ENCODE data around the gene GCN1. TPM values are rescaled to one million over a fixed set of nuclear protein-coding genes. Genes with fewer than 3 reads are reported as not detected.

Gene GCN1
- total RNA-seq, 1 donor from 2014 or later, result 77.2 TPM

GRCh38 chr12:120095736-120096135 is 98.8 kb downstream of the GCN1 start:
- Histone ChIP-seq H3K4me1 (peaks cover 4% of the 10 kb centered on the region), H3K27ac (no peak overlapping the region), H3K9me3 (no peaks in the 10 kb centered on the region), H3K27me3 (no peaks in the 10 kb centered on the region), H3K36me3 (peaks cover 53% of the 10 kb centered on the region), H3K4me3 (no peak overlapping the region)
- TF ChIP-seq CTCF (IDR thresholded peaks at IDR 0.05), result no peak
- intact Hi-C loops (cut with DNase I), result no loop called here
- DNase-seq (no peak), ATAC-seq (no peak)

DNA sequence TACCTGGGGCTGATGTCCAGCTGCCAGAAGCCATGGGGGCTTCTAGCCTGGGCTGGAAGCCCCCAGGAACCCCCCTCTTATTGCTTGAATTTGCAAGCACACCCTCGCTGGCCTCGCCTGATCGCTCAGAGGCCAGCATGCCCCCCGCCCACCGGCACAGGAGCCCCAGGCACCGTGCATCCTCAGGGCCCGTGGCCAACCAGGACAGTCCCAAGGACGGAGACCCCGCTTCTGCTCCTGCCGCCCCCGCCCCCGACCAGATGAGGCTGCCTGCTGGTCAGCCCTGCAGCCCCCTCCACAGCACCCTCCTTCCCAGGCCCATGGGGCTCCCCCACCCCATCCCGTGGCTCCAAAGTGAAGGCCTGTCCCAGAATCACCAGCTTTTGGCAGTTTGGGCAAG is 99.2 kb downstream of the GCN1 start:
- Histone ChIP-seq H3K36me3 (peaks cover 52% of the 10 kb centered on the region), H3K27ac (no peak overlapping the region), H3K4me1 (no peaks in the 10 kb centered on the region), H3K27me3 (no peaks in the 10 kb centered on the region), H3K9me3 (no peaks in the 10 kb centered on the region), H3K4me3 (no peak overlapping the region)
- intact Hi-C loops (cut with DNase I), result no loop called here
- ATAC-seq, result no peak
- no peak for TF ChIP-seq CTCF (IDR thresholded peaks at IDR 0.05)
- DNase-seq, result no peak

- DNase-seq, result no peak
- H3K27me3 ChIP-seq, result no peaks in the 10 kb centered on the region
- no peaks in the 10 kb centered on the region for H3K4me1 ChIP-seq
- H3K4me3 ChIP-seq, result no peak overlapping the region
- no peaks in the 10 kb centered on the region for H3K9me3 ChIP-seq
- ATAC-seq, result no peak
- H3K36me3 ChIP-seq, result peaks cover 48% of the 10 kb centered on the region
- TF ChIP-seq CTCF (IDR thresholded peaks at IDR 0.05), result no peak
- intact Hi-C loops (cut with DNase I), result no loop called here
- no peak overlapping the region for H3K27ac ChIP-seq
Observed at GRCh38 chr12:120094485-120094884, 100.0 kb downstream of the GCN1 start.

DNA sequence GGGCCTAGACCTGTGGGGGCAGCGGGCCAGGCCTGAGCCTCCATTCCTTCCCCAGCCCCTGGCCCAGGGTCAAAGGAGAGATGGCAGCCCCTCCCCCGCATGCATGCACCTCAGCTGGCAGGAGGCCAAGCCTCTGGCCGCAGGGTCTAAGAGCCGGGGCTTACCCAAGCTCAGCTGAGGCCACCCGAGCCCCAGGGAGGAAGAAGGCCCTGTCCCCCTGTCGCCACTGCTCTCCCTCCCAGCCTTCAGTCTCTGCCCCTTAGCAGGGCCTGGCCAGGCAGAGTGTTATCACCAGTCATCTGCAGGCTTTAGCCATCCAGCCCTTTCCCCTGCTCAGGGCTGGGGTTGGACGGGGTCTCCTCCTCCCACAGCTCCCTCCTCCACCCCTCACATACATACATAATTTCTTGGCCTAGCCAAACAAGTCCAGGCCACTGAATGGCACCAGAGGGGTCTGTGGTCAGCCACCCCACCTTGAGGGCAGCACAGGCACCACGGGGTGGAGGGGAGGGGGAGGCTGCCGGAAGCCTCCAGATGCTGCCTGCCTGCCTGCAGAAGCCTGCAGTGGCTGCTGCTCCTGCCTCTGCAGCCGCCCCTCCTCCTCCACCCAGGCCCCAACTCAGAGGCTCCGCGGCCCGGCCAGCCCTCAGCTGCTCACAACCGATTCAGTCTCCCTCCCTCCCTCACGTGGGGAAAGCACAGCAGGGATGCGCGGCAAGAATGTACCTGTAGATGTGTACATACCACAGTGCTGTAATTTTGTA is 100.7 kb downstream of the GCN1 start:
- no peaks in the 10 kb centered on the region for H3K27me3 ChIP-seq
- peaks cover 48% of the 10 kb centered on the region for H3K36me3 ChIP-seq
- ATAC-seq (no peak), DNase-seq (no peak)
- no peak overlapping the region for H3K27ac ChIP-seq
- TF ChIP-seq CTCF (IDR thresholded peaks at IDR 0.05), result no peak
- no peak overlapping the region for H3K4me3 ChIP-seq
- intact Hi-C loops (cut with DNase I), result no loop called here
- no peaks in the 10 kb centered on the region for H3K4me1 ChIP-seq
- no peaks in the 10 kb centered on the region for H3K9me3 ChIP-seq

- intact Hi-C loops (cut with DNase I), result no loop called here
- peak; percentile 2 for ATAC-seq
Observed at GRCh38 chr12:120093336-120093591, 101.3 kb downstream of the GCN1 start.

More at GRCh38 chr12:120093336-120093591, 101.3 kb downstream of the GCN1 start:
- H3K27ac ChIP-seq, result no peak overlapping the region
- no peaks in the 10 kb centered on the region for H3K4me1 ChIP-seq
- H3K36me3 ChIP-seq, result peaks cover 43% of the 10 kb centered on the region
- H3K9me3 ChIP-seq, result no peaks in the 10 kb centered on the region
- DNase-seq, result no peak
- no peaks in the 10 kb centered on the region for H3K27me3 ChIP-seq
- TF ChIP-seq CTCF (IDR thresholded peaks at IDR 0.05), result no peak
- no peak overlapping the region for H3K4me3 ChIP-seq

All from upper lobe of right lung (tissue), 1 donor.